ENCODE results near the gene ARL4A.
A peak's percentile ranks its signal among the peaks of the same experiment; 100 is the strongest.
"Not testable (repeated sequence)": the region's sequence is repeated elsewhere in the genome, so short reads cannot be mapped to it uniquely, and the experiment has no call there.

ARL4A gene

GRCh38 chr7:12670000-12670729 lies 17.3 kb upstream of the ARL4A start:
- peak; percentile 38 for DNase-seq

- no peak for DNase-seq
Measured at GRCh38 chr7:12670743-12671520, 16.5 kb upstream of the ARL4A start.

DNA sequence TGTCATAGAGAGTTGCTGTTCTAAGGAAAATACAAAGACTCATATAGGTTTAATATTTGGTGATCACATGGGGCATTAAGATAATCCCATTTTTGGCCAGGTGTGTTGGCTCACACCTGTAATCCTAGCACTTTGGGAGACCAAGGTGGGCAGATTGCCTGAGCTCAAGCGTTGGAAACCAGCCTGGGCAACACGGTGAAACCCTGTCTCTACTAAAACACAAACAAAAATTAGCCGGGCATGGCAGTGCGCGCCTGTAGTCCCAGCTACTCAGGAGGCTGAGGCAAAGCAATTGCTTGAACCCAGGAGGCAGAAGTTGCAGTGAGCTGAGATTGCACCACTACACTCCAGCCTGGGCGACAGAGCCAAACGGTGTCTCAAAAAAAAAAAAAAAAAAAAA lies 14.0 kb upstream of the ARL4A start:
- not testable (repeated sequence) for DNase-seq

DNA sequence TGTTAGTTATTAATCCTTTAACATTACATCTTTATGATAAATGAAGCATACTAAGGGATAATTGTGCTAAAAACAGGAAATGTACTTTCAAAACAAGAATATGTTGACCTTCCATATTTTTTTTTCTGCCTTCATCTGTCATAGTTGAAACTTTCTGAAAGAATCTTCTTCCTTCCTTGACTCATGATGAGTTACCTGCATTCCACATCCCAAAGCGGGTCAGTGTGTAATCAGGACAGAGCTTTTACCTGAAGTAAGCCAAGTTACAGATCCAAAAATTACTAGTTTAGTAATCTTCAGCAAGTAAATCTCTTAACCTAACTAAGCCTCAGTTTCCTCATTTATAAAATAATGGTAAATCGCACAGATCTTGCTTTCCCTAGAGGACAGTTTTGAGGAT lies 13.4 kb upstream of the ARL4A start:
- DNase-seq, result no peak

- no peak for DNase-seq
Measured at GRCh38 chr7:12674861-12675260, 12.6 kb upstream of the ARL4A start.

DNA sequence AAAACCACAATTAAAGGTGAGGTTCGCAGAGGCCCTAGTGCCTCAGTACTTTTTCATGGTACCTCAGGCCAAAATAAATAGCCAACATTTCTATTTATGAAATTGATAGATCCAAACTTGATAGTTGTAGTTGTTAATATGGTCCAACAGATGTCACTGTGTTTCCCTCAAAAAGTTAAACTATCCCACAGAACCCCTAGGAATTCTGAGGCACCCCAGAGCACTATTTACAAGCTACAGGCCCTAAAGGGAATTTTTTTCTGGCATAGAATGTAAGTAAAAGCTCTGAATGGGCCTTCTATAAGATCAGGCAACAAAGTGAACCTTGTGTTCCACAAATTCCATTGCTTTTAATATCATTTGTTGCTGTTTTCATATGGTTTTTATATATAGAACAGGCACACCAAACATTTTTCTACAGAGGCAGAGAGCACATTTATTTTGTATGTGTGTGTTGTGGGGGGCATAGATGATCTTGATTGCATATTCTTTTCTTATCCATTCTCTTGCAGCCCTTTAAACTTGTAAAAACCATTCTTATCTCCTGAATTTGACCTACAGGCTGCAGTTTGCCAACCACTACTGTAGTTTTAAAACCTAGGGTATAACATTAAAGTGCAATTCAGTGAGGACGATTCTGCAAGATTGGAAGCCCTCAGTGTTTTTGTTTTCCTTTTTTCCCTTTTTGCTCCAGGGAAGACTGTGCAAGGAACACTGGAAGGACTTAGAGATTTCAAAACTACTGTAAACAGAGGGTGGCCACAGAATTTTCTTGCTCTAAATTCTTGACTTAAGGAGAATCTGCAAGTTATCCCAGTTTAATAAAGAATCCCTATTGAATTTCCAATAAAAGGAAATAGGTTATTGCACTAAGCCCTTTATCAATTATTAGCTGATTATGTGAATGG lies 3.5 kb upstream of the ARL4A start:
- no peak for DNase-seq

GRCh38 chr7:12684733-12685132 lies 2.7 kb upstream of the ARL4A start:
- no peak for DNase-seq

DNA sequence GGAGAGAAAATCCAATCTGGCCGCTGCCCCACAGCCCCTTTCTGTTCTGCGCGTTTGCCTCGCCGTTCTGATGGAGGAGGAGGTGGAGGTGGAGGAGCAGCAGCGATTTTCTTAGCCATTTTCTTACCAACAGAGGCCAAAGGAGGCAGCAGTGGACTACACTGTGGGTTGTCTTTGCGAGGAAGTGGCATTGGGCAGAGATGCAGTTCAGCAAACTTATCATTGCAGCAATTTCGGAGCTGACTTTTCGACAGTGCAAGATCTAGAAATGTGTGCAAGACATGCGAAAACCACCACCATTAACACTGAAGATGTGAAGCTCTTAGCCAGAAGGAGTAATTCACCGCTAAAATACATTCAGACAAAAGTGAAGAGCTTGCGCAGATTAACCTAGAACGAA lies 1.9 kb upstream of the ARL4A start:
- peak; percentile 24 for DNase-seq

DNA sequence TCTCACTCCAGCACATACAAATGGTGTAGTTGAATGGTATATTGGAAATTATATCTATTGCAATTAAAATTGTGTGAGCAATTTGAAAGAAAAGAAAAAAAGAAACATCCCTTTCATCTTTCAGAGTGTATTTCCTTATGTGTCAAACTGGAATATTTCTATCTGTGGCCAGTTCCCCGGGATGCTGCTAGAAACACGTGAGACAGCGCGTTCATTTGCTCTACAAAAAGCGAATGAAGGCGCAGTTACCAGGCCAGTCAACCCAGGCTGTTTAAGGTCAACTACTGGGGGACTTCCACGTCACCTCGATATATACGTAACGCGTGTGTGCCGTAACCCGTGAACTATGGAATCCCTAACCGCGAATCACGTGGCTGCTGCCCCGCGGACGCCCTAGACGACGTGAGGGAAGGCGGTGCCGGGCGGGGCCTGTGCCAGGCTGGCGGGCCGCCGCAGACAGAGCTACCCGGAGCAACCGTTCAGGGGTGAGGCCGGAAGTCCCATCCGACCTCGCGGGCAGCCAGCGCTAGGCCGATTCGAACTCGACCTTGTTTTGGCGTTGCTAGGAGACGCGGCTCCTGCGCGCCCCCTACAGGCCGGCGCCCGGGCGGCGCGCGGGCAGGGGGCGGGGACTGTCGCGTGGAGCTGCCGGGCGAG lies 1.1 kb upstream of the ARL4A start:
- DNase-seq, result peak; percentile 84

DNA sequence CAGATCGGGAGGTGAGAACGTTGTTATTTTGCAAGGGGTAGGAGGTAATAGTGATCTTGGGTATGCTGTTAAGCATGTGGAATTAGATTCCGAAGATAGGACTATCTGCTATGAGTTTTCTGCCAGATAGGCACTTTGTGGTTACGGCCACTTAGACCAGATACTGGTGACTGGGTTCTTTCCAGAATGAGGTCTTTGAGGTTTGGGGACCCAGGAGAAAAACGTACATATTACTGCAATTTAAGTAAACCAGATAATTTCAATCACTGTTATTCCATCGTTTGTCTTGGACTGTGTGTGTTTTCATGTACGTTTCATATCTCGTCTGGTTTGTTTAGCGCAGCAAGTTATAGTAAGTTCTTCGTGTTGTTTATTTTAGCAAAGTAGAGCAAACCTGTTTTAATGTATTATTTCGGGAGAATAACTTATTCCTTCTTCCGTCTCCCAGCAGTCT lies 312 bp downstream of the ARL4A start:
- DNase-seq, result no peak

DNA sequence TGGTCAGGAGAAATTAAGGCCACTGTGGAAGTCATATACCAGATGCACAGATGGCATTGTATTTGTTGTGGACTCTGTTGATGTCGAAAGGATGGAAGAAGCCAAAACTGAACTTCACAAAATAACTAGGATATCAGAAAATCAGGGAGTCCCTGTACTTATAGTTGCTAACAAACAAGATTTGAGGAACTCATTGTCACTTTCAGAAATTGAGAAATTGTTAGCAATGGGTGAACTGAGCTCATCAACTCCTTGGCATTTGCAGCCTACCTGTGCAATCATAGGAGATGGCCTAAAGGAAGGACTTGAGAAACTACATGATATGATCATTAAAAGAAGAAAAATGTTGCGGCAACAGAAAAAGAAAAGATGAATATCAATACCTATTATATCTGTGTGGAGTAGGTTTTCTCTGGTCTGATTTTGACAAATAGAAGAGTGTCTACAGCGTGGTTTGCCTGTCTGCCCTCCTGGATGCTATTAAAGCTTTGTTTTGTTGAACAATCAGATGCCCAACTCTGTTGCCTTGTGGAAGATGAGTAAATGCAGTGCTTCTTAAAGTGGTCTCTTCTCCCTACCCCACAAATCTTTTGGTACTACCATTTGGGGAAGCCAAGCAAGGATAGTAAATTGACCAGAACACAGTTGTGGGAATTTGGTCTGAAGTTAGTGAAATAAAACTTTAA lies 1.2 kb downstream of the ARL4A start:
- DNase-seq, result not testable (repeated sequence)

DNA sequence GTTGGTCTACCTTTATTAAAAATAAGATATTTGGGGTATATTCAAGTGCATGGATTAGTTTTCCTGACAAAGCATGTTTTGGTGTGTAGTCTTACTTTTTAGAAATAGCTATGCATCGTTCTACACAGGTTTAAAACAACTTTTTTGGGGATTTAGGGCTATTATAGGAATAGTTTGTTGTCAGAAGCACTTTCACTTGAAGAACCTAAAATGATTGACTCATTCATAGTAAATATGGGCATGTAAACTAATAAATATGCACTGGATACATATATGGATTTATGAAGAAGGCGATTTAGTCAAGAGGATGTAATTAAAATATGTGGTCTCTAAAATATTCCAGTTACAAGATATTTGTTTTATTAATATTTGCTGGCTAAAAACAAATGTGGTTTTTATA lies 2.0 kb downstream of the ARL4A start:
- no peak for DNase-seq

DNA sequence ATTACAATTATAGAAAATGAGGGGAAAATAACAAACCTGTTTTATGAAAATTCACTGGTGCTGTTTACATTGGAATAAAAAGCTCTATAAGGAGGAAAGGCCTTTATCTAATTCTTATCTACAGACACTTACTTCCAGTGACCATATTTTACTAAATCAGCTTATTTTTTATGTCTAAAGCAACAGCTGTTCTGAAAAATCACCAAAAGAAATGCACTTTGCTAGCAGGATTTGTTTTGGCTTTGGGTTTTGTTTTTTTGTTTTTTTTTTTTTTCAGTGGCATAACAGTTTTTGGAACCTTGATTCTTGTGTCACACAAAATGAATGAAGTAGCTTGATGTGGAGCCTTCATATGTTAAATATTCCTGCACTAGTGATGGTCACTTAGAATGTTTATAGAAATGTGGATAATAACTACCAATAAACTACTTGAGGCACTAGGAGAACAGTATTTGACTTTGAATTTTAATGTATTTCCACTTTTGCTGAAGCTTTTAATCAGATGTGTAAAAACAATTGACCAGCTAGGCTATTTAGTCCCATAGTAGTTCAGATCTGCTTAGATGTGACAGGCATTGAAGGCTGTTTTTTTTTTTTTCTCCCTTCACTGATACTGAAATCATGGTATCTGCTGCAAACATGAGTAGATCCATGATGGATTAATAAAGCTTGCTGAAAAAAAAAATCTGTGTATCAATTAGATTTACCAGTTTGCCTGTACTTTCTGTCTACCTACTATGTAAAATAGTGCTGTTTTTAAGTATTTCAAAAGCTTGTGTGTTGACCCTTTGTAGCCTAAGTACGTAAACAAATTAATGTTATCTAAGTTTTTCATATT lies 2.8 kb downstream of the ARL4A start:
- no peak for DNase-seq

DNA sequence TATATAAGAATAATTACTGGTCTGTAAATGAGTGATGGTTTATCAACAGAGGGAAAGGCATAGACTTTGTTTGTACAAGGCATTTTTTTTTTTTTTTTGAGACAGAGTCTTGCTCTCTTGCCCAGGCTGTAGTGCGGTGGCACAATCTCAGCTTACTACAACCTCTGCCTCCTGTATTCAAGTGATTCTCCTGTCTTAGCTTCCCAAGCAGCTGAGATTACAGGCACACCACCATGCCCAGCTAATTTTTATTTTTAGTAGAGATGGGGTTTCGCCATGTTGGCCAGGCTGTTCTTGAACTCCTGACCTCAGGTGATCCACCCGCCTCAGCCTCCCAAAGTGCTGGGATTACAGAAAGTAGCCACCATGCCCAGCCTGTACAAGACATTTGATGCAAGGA lies 4.0 kb downstream of the ARL4A start:
- DNase-seq, result not testable (repeated sequence)

GRCh38 chr7:12692035-12692434 lies 4.6 kb downstream of the ARL4A start:
- no peak for DNase-seq

DNA sequence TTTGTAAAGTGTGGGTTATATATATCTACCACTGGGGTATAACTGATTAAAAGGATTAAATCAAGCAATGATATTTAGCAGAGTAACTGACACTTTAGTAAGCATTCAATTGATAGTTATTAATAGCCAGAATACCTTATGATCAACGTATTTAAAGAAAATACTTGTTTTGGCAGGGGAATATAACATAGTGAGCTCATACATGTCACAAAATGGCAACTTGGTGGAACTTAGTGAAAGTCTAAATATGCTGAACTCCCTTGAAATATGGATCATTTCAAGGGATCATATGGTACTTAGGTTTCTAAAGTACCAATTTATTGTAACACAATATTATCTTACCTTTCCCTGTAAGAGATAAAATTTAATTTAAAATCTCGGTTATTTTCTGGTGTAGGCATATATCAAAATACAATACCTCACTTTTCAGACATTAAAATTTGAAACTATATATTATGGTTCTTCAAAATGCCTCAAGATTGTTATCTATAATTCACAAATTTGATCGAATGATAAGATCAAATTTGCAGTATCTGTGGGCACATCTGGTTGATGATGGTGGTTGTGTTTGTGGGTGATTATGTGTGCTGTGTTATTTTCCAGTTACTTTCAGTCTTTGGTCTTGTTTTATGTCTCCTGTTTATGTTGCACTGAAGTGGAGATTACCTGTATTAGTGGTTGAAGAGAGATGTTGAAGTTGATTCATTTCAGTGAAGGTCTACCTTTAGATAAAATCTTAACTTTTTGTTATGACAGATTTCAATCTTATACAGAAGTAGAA lies 5.2 kb downstream of the ARL4A start:
- DNase-seq, result no peak

DNA sequence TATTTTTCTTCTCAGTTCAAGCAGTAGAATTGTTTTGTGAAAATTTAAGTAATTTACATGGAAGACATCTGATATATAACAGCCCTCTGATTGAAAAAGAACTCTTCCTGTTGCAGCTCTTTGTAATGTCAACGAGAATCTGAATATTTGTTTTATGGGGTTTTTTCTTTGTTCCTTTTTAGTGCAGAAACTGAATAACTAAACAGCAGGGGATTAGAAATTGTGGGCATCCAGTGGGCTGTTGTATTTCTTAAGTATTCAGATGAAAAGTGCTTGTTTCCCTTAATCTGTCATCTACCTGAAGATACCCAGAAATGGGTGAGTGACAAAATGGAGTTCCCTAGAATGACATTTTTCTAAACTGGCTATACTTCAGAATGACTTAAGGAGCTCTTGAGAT lies 7.4 kb downstream of the ARL4A start:
- DNase-seq, result no peak

GRCh38 chr7:12695965-12696364 lies 8.5 kb downstream of the ARL4A start:
- no peak for DNase-seq

- DNase-seq, result no peak
Measured at GRCh38 chr7:12699299-12699698, 11.9 kb downstream of the ARL4A start.

GRCh38 chr7:12701433-12701832 lies 14.0 kb downstream of the ARL4A start:
- DNase-seq, result no peak
